Transverse colon (tissue), 4 donors: Measurements from ENCODE around the gene CCT5.

ENCODE experiments used
- EP300 ChIP-seq: sonication (generic); formaldehyde crosslinking; IDR thresholded peaks from one replicate; pipeline ENCODE4 v1.6.1; 2017; ENCODE audit warnings: antibody characterized with exemption, low read depth
- POLR2A ChIP-seq: fragments of 450-650 bp; IDR thresholded peaks from one replicate; pipeline ENCODE4 v1.6.1; 2016; ENCODE audit warnings: antibody characterized with exemption, mild to moderate bottlenecking, moderate library complexity
- POLR2AphosphoS5 ChIP-seq, 3 donors: sonication (generic); formaldehyde crosslinking; IDR thresholded peaks; one replicate each; pipeline ENCODE4 v1.6.1; 2016; ENCODE audit warnings: antibody characterized with exemption in 3 of 3
- TF ChIP-seq, protein P1 (sequence below), 5 experiments: fragments of 200-600 bp in 3 of 5; fragments of 450-650 bp in 2 of 5; sonication (generic) in 3 of 5; IDR thresholded peaks; 1 replicate in 2 of 5; 2 replicates in 3 of 5; pipeline ENCODE4 v1.5.1; 2016 to 2017; ENCODE audit warnings: antibody characterized with exemption in 5 of 5, inconsistent platforms in 3 of 5, mild to moderate bottlenecking in 2 of 5, moderate library complexity in 1 of 5

GRCh38 chr5:10233011-10233410 lies 17.1 kb upstream of the CCT5 start:
- TF ChIP-seq, protein P1, sequence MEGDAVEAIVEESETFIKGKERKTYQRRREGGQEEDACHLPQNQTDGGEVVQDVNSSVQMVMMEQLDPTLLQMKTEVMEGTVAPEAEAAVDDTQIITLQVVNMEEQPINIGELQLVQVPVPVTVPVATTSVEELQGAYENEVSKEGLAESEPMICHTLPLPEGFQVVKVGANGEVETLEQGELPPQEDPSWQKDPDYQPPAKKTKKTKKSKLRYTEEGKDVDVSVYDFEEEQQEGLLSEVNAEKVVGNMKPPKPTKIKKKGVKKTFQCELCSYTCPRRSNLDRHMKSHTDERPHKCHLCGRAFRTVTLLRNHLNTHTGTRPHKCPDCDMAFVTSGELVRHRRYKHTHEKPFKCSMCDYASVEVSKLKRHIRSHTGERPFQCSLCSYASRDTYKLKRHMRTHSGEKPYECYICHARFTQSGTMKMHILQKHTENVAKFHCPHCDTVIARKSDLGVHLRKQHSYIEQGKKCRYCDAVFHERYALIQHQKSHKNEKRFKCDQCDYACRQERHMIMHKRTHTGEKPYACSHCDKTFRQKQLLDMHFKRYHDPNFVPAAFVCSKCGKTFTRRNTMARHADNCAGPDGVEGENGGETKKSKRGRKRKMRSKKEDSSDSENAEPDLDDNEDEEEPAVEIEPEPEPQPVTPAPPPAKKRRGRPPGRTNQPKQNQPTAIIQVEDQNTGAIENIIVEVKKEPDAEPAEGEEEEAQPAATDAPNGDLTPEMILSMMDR (IDR thresholded peaks at IDR 0.05): no peak
- TF ChIP-seq POLR2AphosphoS5 (IDR thresholded peaks at IDR 0.05) (no peak), POLR2A (no peak), EP300 (no peak)
